Body of pancreas (tissue), 4 donors: Measurements from ENCODE around the gene SLC35F3. TPM values are rescaled to one million over a fixed set of nuclear protein-coding genes. Genes with fewer than 3 reads are reported as not detected.

ENCODE experiments used
- ATAC-seq: fragments of 150-250 bp; one replicate; pipeline ENCODE4 v1.9.1; 2016
- DNase-seq, 4 donors: peaks; one replicate each; pipeline ENCODE4 v3.0.0-alpha.2; 2019
- H3K27ac ChIP-seq, 4 donors: fragments of 200-600 bp; sonication (generic); 1 replicate in 3 of 4; 2 replicates in 1 of 4; pipeline versions ENCODE4 v1.5.1 to v1.6.1; 2016 to 2019; ENCODE audit warnings: mild to moderate bottlenecking in 1 of 4, mixed read lengths in 1 of 4, moderate library complexity in 1 of 4
- H3K27me3 ChIP-seq, 2 donors: fragments of 200-600 bp; sonication (generic); one replicate each; pipeline ENCODE4 v1.6.0; 2016; ENCODE audit warnings: mild to moderate bottlenecking in 1 of 2
- H3K36me3 ChIP-seq, 2 donors: fragments of 200-600 bp; sonication (generic); replicated peaks in 1 of 2; 2 replicates each; pipeline ENCODE4 v1.5.1; 2016; ENCODE audit warnings: low read depth in 2 of 2; ENCODE audit not compliant: insufficient read depth in 1 of 2
- H3K4me1 ChIP-seq: fragments of 200-600 bp; sonication (generic); one replicate; pipeline ENCODE4 v1.6.0; 2016
- H3K4me3 ChIP-seq, 2 donors: fragments of 200-600 bp; sonication (generic); 1 replicate in 1 of 2; 2 replicates in 1 of 2; pipeline ENCODE4 v1.5.1; 2016 to 2019
- H3K9me3 ChIP-seq, 3 donors: fragments of 200-600 bp; sonication (generic); 1 replicate in 2 of 3; 2 replicates in 1 of 3; pipeline ENCODE4 v1.5.1; 2016
- CTCF ChIP-seq, 7 experiments: fragments of 450-650 bp in 4 of 7; fragments of 200-600 bp in 3 of 7; sonication (generic) in 3 of 7; IDR thresholded peaks; one replicate each; pipeline ENCODE4 v1.5.1; 2016 to 2019; ENCODE audit warnings: antibody characterized with exemption in 7 of 7
- POLR2A ChIP-seq, 3 donors: fragments of 450-650 bp; IDR thresholded peaks; one replicate each; pipeline ENCODE4 v1.6.1; 2016; ENCODE audit warnings: antibody characterized with exemption in 3 of 3, mild to moderate bottlenecking in 2 of 3
- WGBS, 2 donors: methylation state at CpG; one replicate each; pipeline ENCODE4 v1.1.5; 2017; 5-methylcytosine and 5-hydroxymethylcytosine counted together
- intact Hi-C: fragments of 100-400 bp; cut with DNase I; formaldehyde crosslinking; loops from one replicate; pipeline ENCODE4 v1.15.1; 2023
- total RNA-seq, 2 donors: library from RNA; depleted of rRNA; stranded (reverse); fragments of >200 nt; gene quantifications; one replicate each; pipeline ENCODE4 v1.1.0, GENCODE V29; 2016

The SLC35F3 gene
- total RNA-seq, 2 donors from 2014 or later = 0.99 to 11.7 TPM

- TF ChIP-seq POLR2A (IDR thresholded peaks at IDR 0.05) = no peak
- no peak for TF ChIP-seq CTCF (IDR thresholded peaks at IDR 0.05)
- H3K4me3 ChIP-seq = no peak overlapping the region
- DNase-seq = no peak
- intact Hi-C loops = no loop called here
- H3K9me3 ChIP-seq = no peaks in the 10 kb centered on the region
- no peaks in the 10 kb centered on the region for H3K27me3 ChIP-seq
- H3K36me3 ChIP-seq = no peaks in the 10 kb centered on the region
- no peak for ATAC-seq
- WGBS, 2 donors = 77 to 94% methylated on average over 1 of the region's 1 CpG
- no peaks in the 10 kb centered on the region for H3K4me1 ChIP-seq
- H3K27ac ChIP-seq = no peak overlapping the region
Observed at GRCh38 chr1:234279021-234279420, 374.5 kb downstream of the SLC35F3 start.

GRCh38 chr1:234280500-234280899 is 376.0 kb downstream of the SLC35F3 start:
- no peaks in the 10 kb centered on the region for H3K9me3 ChIP-seq
- ATAC-seq (no peak), DNase-seq (no peak)
- H3K36me3 ChIP-seq = no peaks in the 10 kb centered on the region
- no peaks in the 10 kb centered on the region for H3K27me3 ChIP-seq
- no peaks in the 10 kb centered on the region for H3K4me1 ChIP-seq
- H3K4me3 ChIP-seq = no peak overlapping the region
- TF ChIP-seq POLR2A (IDR thresholded peaks at IDR 0.05) = no peak
- TF ChIP-seq CTCF (IDR thresholded peaks at IDR 0.05) = no peak
- 68 to 83% methylated on average over 4 of the region's 4 CpGs for WGBS, 2 donors
- intact Hi-C loops = no loop called here
- no peak overlapping the region for H3K27ac ChIP-seq

- no peaks in the 10 kb centered on the region for H3K9me3 ChIP-seq
- H3K36me3 ChIP-seq = no peaks in the 10 kb centered on the region
- H3K27me3 ChIP-seq = no peaks in the 10 kb centered on the region
- no peak for DNase-seq
- H3K27ac ChIP-seq = no peak overlapping the region
- intact Hi-C loops = no loop called here
- WGBS, 2 donors = 79 to 96% methylated on average over 9 to 12 of the region's 12 CpGs
- H3K4me3 ChIP-seq = no peak overlapping the region
- TF ChIP-seq POLR2A (IDR thresholded peaks at IDR 0.05) = no peak
- H3K4me1 ChIP-seq = no peaks in the 10 kb centered on the region
- ATAC-seq = no peak
Observed at GRCh38 chr1:234281826-234282489, 377.5 kb downstream of the SLC35F3 start.

- 86 to 94% methylated on average over 4 of the region's 4 CpGs for WGBS, 2 donors
- H3K4me1 ChIP-seq = no peaks in the 10 kb centered on the region
- DNase-seq (no peak), ATAC-seq (no peak)
- H3K9me3 ChIP-seq = no peaks in the 10 kb centered on the region
- H3K27me3 ChIP-seq = no peaks in the 10 kb centered on the region
- H3K4me3 ChIP-seq = no peak overlapping the region
- no peaks in the 10 kb centered on the region for H3K36me3 ChIP-seq
- no peak overlapping the region for H3K27ac ChIP-seq
- TF ChIP-seq POLR2A (IDR thresholded peaks at IDR 0.05) (no peak), CTCF (IDR thresholded peaks at IDR 0.05) (no peak)
- intact Hi-C loops = no loop called here
Observed at GRCh38 chr1:234286206-234286605, 381.7 kb downstream of the SLC35F3 start.

- no peaks in the 10 kb centered on the region for H3K27me3 ChIP-seq
- no peak for ATAC-seq
- no peak for TF ChIP-seq POLR2A (IDR thresholded peaks at IDR 0.05)
- TF ChIP-seq CTCF (IDR thresholded peaks at IDR 0.05) = no peak
- WGBS, 2 donors = 59 to 71% methylated on average over 2 of the region's 2 CpGs
- no peak overlapping the region for H3K4me3 ChIP-seq
- no peaks in the 10 kb centered on the region for H3K4me1 ChIP-seq
- intact Hi-C loops = no loop called here
- no peak for DNase-seq
- H3K27ac ChIP-seq = no peak overlapping the region
- no peaks in the 10 kb centered on the region for H3K36me3 ChIP-seq
- no peaks in the 10 kb centered on the region for H3K9me3 ChIP-seq
Observed at GRCh38 chr1:234288946-234289345, 384.5 kb downstream of the SLC35F3 start.
